Stimulated activated CD8-positive, alpha-beta memory T cell treated with anti-CD3 and anti-CD28 coated beads, Interleukin-2, amount 100 ng/mL, for 48 hours (primary cell): ENCODE results near the gene PPT1.

ENCODE experiments used
- DNase-seq, 2 donors: peaks; one replicate each; pipeline ENCODE4 v3.0.0-alpha.2; 2020; ENCODE audit warnings: low read depth in 2 of 2

Gene PPT1

GRCh38 chr1:40092706-40093639, 4.1 kb downstream of the PPT1 start:
- no peak for DNase-seq

GRCh38 chr1:40092241-40092640, 4.8 kb downstream of the PPT1 start:
- no peak for DNase-seq

GRCh38 chr1:40090652-40091355, 6.2 kb downstream of the PPT1 start:
- DNase-seq: no peak

DNA sequence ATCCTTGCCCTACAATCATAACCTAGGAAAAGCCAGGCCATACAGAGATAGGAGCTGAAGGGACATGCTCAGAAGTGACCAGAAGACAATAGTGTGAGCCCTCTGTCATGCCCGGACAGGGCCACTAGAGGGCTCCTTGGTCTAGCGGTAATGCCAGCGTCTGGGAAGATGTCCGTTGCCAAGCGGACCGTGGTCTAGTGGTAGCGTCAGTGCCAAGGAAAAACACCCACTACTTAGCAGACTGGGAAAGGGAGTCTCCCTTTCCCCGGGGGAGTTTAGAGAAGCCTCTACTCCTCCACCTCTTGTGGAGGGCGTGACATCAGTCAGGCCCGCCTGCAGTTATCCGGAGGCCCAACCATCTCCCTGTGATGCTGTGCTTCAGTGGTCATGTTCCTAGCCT, 12.3 kb downstream of the PPT1 start:
- peak; percentile 14 to 28 for DNase-seq

DNA sequence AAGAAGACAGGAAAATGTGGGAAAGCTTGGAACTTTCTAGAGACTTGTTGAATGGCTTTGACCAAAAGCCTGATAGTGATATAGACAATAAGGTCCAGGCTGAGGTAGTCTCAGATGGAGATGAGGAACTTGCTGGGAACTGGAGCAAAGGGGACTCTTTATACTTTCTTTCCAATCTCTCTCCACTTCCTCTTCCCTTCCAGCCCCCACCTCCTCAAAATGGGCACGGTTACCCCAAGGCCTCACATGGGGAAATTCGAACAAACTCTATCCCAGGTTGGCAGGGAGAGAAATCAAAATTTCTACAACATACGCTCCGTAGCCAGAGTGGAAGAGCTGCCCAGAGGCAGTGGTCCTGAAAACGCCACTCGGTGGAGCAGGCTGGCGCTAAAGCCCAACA, 15.2 kb downstream of the PPT1 start:
- no peak for DNase-seq

- DNase-seq: no peak
Observed at GRCh38 chr1:40079774-40080400, 17.2 kb downstream of the PPT1 start.

- no peak for DNase-seq
Observed at GRCh38 chr1:40078512-40079333, 18.3 kb downstream of the PPT1 start.

DNA sequence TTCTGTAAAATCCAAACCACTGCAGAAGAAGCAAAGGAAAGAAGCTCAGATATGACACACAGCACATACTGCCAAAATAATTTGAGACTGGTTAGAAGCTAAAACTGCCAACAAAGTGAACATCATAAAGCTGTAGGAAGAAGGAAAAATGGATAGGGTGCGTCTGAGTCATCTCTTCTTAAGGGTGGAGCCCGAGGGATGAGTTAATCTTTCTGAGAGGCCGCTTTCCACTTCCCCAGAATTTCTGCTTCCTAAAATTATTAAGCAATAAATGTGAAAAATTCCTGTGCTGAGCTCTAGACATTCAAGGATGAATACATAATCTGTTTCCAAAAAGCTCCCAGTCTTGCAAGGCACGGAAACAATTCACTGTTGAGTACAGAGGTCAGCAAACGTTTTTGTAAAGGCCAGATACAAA, 20.1 kb downstream of the PPT1 start:
- no peak for DNase-seq

- DNase-seq: no peak
Observed at GRCh38 chr1:40075266-40075665, 21.8 kb downstream of the PPT1 start.

DNA sequence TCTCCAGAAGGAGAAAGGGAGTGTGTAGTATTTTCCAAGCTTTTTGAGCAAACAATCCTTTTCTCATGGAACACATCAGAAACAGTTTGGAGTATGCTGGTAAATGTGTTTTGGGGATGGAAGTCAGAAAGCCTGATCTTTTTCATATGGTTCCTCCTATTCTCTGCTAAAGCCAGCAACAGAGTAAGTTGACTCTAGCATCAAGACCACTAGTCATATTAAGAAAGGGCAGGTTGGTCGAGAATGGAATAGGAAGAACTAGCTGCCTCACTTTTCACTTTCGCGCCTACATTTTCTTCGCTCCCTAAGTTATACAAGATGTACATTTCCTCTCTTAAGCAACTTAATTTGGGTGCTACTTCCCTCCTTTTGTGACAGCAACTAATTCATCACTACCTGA, 24.0 kb downstream of the PPT1 start:
- no peak for DNase-seq

DNA sequence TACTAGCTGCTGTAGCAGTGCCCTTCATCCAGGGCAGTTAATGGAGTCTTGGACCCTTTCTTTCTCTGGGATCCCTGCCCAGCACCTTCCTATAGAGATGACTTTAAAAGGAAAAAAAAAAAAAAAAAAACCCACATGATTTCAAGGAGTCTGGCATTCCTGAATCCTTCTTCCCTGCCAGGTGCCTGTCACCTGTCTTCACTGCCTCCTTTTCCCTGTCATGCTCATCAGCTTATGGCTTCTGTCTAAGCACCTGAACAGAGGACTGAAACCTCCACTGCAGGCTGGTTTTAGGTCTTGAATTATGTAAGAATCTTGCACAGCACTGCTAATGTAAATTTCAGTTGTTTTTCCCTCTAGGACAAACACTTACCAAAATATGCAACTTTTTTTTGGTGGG, 24.9 kb downstream of the PPT1 start:
- DNase-seq: no peak

DNA sequence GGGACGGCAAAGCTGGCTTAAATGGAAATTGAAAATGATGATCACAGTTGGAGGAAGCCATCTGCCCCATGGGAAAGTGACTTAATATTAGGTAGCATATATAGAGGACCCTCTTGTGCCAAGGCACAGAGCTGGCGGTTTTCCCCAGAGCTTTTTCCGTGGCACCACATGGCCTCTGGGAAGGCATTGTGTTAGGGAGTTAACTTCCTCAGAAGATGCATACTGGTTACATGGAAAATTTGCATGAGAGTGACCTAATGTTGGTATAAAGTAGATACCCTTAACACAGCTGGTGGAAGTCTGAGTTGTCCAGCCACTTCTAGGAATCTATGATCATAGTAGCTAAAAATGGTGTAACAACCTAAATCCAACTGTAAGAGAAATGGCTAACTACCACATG, 29.2 kb downstream of the PPT1 start:
- no peak for DNase-seq

GRCh38 chr1:40067023-40067422, 30.0 kb downstream of the PPT1 start:
- DNase-seq: no peak

DNA sequence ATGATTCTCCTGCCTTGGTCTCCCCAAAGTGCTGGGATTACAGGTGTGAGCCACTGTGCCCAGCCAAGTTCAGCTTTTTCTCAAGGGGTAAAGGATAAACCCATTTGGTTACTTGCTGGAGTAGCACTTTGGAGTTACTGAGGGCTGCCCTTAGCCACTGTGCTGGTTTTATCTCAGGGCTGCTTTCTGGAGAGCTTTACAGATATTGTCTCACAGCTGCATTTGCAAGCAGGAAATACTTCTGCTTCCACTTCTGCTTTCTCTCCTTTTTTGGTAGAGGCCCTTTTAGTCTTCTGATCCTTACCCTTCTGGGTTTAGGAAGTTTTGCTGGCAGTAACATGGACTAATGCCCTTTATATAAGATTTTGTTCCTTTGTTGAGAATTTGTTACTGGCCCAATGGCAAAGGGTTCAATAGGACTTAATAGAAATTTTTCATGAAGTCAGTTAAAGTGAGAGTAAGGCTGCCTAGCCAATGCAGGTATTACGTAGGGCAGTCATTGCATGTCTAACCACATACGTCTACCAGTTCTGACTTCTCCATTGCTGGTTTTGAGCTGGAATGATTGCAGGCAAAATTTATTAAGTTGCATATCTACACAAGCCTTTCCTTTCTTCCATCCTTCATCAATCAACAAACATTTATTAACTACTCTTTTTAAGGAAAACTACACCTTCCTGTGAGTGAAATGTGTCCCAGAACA, 32.1 kb downstream of the PPT1 start:
- no peak for DNase-seq

DNA sequence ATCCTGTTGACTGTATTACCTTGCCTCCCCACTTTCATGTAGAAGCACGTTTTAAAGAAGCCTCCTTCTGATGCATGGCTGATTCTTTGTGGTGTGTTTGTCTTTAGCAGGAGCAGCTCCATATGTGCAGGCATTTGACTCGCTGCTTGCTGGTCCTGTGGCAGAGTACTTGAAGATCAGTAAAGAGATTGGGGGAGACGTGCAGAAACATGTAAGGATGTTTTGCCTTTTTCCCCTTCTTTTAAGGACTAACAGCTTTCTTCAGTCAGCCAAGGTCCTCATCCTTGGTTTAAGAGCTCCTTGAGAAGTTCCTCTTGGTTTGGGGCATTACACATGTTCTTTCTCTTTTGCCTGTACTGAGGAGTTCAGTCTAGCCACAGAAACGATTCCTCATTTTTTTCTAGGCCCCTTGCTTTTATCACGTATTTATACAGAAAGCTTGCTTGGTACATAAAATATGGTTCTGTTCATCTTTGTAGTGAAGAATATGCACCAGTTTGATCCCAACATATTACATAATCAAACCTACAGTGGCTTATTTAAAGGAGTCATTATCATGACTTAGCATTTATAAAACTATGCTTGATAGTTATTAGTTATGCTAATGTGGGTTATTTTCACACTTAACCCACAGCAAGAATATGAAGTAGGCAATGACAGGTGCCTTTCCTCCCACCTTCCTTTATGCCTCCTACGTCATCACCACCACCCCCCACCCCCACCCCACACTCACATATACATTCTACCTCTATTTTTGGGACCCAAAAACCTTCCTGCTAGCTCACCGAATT, 36.9 kb downstream of the PPT1 start:
- no peak for DNase-seq

GRCh38 chr1:40059338-40059959, 37.6 kb downstream of the PPT1 start:
- no peak for DNase-seq

DNA sequence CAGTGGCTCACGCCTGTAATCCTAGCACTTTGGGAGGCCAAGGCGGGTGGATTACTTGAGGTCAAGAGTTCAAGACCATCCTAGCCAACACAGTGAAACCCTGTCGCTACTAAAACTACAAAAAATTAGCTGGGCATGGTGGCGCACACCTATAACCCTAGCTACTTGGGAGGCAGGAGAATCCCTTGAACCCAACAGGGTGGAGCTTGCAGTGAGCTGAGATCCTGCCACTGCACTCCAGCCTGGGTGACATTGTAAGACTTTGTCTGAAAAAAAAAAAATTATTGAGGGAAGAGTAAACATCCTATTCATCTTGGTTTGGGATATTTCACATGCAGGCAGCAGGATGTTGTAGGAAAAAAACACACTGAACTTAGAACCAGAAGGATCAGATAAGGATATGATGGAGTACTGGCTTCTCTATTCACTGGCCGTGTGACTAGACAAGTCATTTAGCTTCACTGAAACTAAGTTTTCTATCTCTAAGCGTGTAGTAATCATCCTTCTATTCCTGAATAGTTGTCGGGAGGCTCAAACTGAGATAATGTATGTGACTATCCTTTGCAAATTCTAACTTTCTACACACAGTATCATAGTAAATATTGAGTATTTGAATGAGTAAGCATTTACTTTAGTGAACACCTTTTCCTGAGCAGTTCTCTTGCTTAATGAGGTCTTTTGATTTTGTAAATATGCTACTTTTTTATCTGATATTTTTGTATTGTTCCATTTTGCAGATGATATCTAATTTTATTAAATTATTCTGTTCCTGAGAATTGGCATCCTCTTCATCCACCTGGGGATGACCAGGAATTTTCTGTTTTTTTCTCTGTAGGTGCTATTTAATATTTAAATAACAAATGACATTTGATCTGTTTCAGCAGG, 38.4 kb downstream of the PPT1 start:
- no peak for DNase-seq

DNA sequence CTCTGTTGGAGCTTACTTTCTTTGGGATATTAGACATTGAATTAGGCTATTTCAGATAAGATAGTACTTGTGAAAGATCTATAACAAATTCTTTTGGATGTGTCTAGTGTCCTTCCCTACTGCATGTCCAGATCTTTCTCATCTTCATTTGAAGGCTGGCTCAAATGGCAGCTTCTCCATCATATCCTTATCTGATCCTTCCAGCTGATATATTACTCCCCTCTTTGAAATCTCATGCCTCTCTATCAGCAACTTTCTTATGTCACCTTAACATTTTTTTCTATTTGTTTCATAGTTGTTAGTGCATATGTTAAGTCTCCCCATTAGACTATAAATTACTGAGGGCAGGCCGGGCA, 39.0 kb downstream of the PPT1 start:
- DNase-seq: no peak
